Panc1 (cell line): ENCODE results near the gene PLK3.

Experiments
- POLR2AphosphoS5 ChIP-seq: IDR thresholded peaks from 2 replicates; pipeline ENCODE4 v1.6.1; 2012; ENCODE audit warnings: mild to moderate bottlenecking, low read depth, low read length, moderate library complexity
- TCF7L2 ChIP-seq: IDR thresholded peaks from 2 replicates; pipeline ENCODE4 v1.6.1; 2011; ENCODE audit warnings: mild to moderate bottlenecking, low read depth, low read length, inconsistent platforms
- TF ChIP-seq, protein P1 (sequence below), 2 experiments: IDR thresholded peaks; 2 replicates each; pipeline ENCODE4 v1.6.1; 2011 to 2012; ENCODE audit warnings: low read depth in 2 of 2, control low read depth in 1 of 2, low read length in 1 of 2, mild to moderate bottlenecking in 1 of 2, moderate library complexity in 1 of 2; ENCODE audit not compliant: insufficient read depth in 1 of 2
- TF ChIP-seq, protein P2 (sequence below): fragments of 450-650 bp; IDR thresholded peaks from 2 replicates; pipeline ENCODE4 v1.5.1; 2017; ENCODE audit warnings: mild to moderate bottlenecking

DNA sequence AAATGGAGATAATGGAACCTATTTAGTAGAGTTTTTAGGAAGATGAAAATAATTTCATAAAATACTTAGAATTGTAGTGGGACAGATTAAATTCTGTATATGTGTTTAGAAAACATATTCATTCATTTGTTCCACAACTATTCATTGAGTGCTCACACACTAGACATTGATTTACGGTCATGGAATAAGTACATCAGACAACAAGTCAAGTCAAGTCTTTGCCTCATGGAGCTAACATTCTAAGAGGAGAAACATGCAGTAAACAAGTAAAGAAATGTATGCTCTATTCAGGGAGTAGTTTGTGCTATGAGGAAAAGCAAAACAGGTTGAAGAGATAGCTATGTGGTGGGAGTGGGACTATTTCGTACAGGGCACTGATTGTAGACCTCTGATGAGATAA lies 17.1 kb downstream of the PLK3 start:
- TF ChIP-seq, protein P1, sequence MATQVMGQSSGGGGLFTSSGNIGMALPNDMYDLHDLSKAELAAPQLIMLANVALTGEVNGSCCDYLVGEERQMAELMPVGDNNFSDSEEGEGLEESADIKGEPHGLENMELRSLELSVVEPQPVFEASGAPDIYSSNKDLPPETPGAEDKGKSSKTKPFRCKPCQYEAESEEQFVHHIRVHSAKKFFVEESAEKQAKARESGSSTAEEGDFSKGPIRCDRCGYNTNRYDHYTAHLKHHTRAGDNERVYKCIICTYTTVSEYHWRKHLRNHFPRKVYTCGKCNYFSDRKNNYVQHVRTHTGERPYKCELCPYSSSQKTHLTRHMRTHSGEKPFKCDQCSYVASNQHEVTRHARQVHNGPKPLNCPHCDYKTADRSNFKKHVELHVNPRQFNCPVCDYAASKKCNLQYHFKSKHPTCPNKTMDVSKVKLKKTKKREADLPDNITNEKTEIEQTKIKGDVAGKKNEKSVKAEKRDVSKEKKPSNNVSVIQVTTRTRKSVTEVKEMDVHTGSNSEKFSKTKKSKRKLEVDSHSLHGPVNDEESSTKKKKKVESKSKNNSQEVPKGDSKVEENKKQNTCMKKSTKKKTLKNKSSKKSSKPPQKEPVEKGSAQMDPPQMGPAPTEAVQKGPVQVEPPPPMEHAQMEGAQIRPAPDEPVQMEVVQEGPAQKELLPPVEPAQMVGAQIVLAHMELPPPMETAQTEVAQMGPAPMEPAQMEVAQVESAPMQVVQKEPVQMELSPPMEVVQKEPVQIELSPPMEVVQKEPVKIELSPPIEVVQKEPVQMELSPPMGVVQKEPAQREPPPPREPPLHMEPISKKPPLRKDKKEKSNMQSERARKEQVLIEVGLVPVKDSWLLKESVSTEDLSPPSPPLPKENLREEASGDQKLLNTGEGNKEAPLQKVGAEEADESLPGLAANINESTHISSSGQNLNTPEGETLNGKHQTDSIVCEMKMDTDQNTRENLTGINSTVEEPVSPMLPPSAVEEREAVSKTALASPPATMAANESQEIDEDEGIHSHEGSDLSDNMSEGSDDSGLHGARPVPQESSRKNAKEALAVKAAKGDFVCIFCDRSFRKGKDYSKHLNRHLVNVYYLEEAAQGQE (IDR thresholded peaks at IDR 0.05; ENCODE audit: insufficient read depth in 1 of 2, low read depth in 2 of 2, low read length in 1 of 2), result no peak
- TF ChIP-seq, protein P2, sequence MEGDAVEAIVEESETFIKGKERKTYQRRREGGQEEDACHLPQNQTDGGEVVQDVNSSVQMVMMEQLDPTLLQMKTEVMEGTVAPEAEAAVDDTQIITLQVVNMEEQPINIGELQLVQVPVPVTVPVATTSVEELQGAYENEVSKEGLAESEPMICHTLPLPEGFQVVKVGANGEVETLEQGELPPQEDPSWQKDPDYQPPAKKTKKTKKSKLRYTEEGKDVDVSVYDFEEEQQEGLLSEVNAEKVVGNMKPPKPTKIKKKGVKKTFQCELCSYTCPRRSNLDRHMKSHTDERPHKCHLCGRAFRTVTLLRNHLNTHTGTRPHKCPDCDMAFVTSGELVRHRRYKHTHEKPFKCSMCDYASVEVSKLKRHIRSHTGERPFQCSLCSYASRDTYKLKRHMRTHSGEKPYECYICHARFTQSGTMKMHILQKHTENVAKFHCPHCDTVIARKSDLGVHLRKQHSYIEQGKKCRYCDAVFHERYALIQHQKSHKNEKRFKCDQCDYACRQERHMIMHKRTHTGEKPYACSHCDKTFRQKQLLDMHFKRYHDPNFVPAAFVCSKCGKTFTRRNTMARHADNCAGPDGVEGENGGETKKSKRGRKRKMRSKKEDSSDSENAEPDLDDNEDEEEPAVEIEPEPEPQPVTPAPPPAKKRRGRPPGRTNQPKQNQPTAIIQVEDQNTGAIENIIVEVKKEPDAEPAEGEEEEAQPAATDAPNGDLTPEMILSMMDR, result no peak
- no peak for TF ChIP-seq POLR2AphosphoS5
- no peak for TF ChIP-seq TCF7L2
